ENCODE data around the gene ZBTB17.

GRCh38 chr1:16013908-16014258 is 38.0 kb upstream of the ZBTB17 start:
- TF ChIP-seq CTCF (conservative IDR thresholded peaks at IDR 0.05; ENCODE audit: low read length) (no peak), EZH2phosphoT487 (IDR thresholded peaks at IDR 0.05; ENCODE audit: borderline replicate concordance) (no peak)

All from Loucy (cell line).